ENCODE measurements around the gene NTRK2. TPM values are rescaled to one million over a fixed set of nuclear protein-coding genes. Genes with fewer than 3 reads are reported as not detected.
A peak's percentile ranks its signal among the peaks of the same experiment; 100 is the strongest.

The NTRK2 gene
- total and polyA plus RNA-seq, 4 donors, result 0.26 to 1.4 (median 0.56) TPM

DNA sequence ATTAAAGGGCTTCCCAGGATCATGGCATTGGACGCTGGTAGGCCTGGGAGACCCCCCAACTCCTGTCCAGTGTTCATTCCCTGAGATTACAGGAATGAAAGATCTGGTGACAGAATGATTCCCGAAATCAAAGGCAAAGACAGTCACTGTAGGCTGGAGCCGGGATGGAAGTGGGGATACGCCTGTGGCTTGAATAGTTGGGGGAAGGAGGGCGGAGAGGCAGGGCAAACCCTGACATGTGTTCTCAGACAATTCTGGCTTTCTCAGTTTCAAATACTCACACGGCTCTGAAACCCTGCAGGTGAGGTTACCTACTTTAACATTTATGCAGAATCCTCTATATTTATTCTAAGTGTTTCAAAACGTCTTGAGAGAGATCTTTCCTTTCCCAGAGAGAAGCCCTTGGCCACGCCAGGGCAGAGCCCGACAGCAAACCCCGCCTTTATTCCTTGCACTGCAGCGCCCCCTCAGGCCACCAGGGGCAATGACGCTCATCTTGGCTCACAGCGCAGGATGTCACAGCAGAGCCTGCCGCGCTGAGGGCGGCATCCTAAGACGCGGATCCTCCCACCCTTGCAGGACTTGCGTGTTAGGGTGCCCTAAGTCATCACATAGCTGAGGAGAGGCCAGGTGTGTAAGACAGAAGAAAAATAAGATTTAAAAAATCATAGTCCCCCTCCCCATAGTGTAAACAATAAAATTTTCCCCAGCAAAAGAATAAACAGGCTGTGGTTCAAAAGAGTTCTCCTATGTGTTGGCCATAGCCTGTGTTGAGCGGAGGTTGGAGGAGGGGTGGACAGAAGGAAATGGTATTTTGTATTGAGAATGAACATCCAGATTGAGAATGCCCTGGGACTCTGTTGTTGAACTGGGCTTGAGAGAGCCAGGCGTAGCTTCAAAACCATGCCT, 284.5 kb downstream of the NTRK2 start:
- H3K4me1 ChIP-seq (ENCODE audit: control insufficient read depth in 4 of 4, insufficient read depth in 4 of 4, low read length in 3 of 4), result no peaks in the 10 kb centered on the region
- DNase-seq (ENCODE audit: low spot score), result peak; percentile 61

GRCh38 chr9:84955155-84955554, 285.6 kb downstream of the NTRK2 start:
- Histone ChIP-seq H3K27ac (ENCODE audit: low read depth in 1 of 2, low read length in 2 of 2) (no peak overlapping the region), H3K9me3 (ENCODE audit: control insufficient read depth in 4 of 4, low read length in 3 of 4) (no peaks in the 10 kb centered on the region), H3K27me3 (ENCODE audit: control insufficient read depth in 4 of 4, insufficient read depth in 4 of 4, low read length in 3 of 4) (peaks cover 0 to 12% (median 0%) of the 10 kb centered on the region in 4 donors), H3K36me3 (ENCODE audit: control insufficient read depth in 4 of 4, insufficient read depth in 3 of 4, low read depth in 1 of 4, low read length in 3 of 4) (no peaks in the 10 kb centered on the region), H3K4me3 (ENCODE audit: low read depth in 1 of 3, low read length in 3 of 3) (no peak overlapping the region), H3K9ac (ENCODE audit: low read depth in 1 of 2, low read length in 2 of 2) (no peak overlapping the region), H3K4me1 (ENCODE audit: control insufficient read depth in 4 of 4, insufficient read depth in 4 of 4, low read length in 3 of 4) (no peaks in the 10 kb centered on the region)
- no peak for DNase-seq (ENCODE audit: low spot score)
- TF ChIP-seq JUND (IDR thresholded peaks at IDR 0.05) (no peak), RAD21 (IDR thresholded peaks at IDR 0.05) (no peak), SP1 (IDR thresholded peaks at IDR 0.05) (no peak), FOXA1 (IDR thresholded peaks at IDR 0.05) (no peak), CTCF (IDR thresholded peaks at IDR 0.05; ENCODE audit: low read depth, low read length, missing input control) (no peak), EGR1 (IDR thresholded peaks at IDR 0.05; ENCODE audit: low read depth in 2 of 2) (no peak), RXRA (IDR thresholded peaks at IDR 0.05) (no peak), NR2F2 (IDR thresholded peaks at IDR 0.05) (no peak), HNF4G (IDR thresholded peaks at IDR 0.05) (no peak), REST (IDR thresholded peaks at IDR 0.05) (no peak), TAF1 (conservative IDR thresholded peaks at IDR 0.05) (no peak), HNF4A (conservative IDR thresholded peaks at IDR 0.05) (no peak), YY1 (IDR thresholded peaks at IDR 0.05) (no peak), FOXA2 (IDR thresholded peaks at IDR 0.05) (no peak), GABPA (IDR thresholded peaks at IDR 0.05 in 1 of 2, conservative IDR thresholded peaks at IDR 0.05 in 1 of 2) (no peak)
- TF ChIP-seq, protein P1, sequence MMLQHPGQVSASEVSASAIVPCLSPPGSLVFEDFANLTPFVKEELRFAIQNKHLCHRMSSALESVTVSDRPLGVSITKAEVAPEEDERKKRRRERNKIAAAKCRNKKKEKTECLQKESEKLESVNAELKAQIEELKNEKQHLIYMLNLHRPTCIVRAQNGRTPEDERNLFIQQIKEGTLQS (IDR thresholded peaks at IDR 0.05), result no peak
- 87% methylated on average over 18 of the region's 18 CpGs for WGBS

More for the DNA sequence above, 284.5 kb downstream of the NTRK2 start:
- Histone ChIP-seq H3K36me3 (ENCODE audit: control insufficient read depth in 4 of 4, insufficient read depth in 3 of 4, low read depth in 1 of 4, low read length in 3 of 4) (no peaks in the 10 kb centered on the region), H3K9me3 (ENCODE audit: control insufficient read depth in 4 of 4, low read length in 3 of 4) (no peaks in the 10 kb centered on the region), H3K27me3 (ENCODE audit: control insufficient read depth in 4 of 4, insufficient read depth in 4 of 4, low read length in 3 of 4) (peaks cover 0 to 12% (median 0%) of the 10 kb centered on the region in 4 donors), H3K4me3 (ENCODE audit: low read depth in 1 of 3, low read length in 3 of 3) (no peak overlapping the region), H3K9ac (ENCODE audit: low read depth in 1 of 2, low read length in 2 of 2) (no peak overlapping the region), H3K27ac (ENCODE audit: low read depth in 1 of 2, low read length in 2 of 2) (no peak overlapping the region)
- WGBS, result 26% methylated on average over 21 of the region's 21 CpGs
- TF ChIP-seq HNF4G (IDR thresholded peaks at IDR 0.05) (no peak), CTCF (IDR thresholded peaks at IDR 0.05; ENCODE audit: low read depth, low read length, missing input control) (peak; percentile 60), RAD21 (IDR thresholded peaks at IDR 0.05) (peak; percentile 76 to 85), GABPA (IDR thresholded peaks at IDR 0.05 in 1 of 2, conservative IDR thresholded peaks at IDR 0.05 in 1 of 2) (no peak)
